ENCODE data around the gene HCRTR1.

- no peak for TF ChIP-seq CTCF (IDR thresholded peaks at IDR 0.05; ENCODE audit: poor library complexity, severe bottlenecking)
- no peak for TF ChIP-seq POLR2AphosphoS5 (IDR thresholded peaks at IDR 0.05)
- no peak for TF ChIP-seq REST (IDR thresholded peaks at IDR 0.05; ENCODE audit: borderline replicate concordance)
These were observed 45.0 kb upstream of the HCRTR1 start for GRCh38 chr1:31572323-31573104.
